GM18858 (cell line): ENCODE measurements around the gene BHLHE41.

Experiments
- ATAC-seq: cut with Tn5 transposase; IDR thresholded peaks from one replicate; pipeline ENCODE4 v1.9.1; 2021; ENCODE audit not compliant: unreplicated experiment

Gene BHLHE41

DNA sequence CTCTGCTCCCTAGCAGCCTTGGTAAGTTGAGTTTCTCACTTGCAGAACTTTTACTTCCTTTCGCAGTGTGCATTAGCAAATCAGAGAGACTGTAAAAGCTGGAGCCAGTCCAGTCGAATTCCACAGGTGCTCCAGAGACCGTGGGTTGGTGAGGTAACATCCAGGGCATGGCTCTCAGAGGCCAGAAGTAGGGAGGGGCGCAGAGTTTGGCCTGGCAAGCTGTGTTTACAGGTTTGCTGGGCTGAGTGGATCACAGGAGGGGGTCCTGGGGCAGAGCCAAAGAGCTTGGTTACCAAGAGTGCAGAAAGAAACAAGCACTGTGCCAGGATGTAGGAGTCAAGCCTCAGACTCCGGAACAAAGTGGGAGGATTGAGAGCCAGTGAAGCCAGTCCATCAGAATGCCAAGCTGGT lies 10.2 kb upstream of the BHLHE41 start:
- ATAC-seq: no peak

DNA sequence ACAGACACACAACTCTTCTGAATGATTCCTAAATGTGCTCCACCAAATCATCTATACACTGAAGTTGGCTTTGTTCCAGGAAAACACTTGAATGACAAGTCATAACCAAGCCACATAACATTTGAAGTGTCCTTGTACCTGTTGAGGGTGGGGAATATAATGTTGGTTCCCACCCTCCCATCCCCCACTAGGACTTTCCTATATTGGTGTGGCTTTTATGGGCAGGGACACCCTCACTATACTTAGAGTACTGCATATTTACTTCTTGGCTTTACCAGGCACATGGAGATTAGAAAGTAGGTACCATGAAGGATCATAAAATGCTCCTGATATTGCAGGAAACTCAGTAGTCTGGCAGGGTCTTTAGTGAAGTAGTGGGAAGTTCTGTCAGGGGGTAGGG lies 9.7 kb upstream of the BHLHE41 start:
- no peak for ATAC-seq

DNA sequence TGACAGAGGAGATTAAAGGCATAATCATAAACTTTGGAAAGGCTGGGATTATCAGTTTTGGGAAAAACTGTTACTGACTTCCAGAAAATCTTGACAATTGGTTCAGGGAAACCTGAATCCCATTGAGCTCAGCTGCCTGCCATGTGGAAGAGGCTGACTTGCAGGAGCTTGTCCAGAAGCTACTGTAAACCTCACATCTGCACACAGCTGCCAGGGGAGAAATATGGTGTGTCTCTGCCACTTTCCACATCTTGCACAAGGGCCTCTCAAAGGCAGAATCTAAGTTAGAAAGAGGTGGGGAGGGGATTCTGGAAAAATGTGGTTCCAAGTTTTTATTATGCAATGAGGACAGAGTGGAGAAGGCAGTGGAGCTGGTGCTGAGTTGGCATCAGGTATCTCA lies 8.7 kb upstream of the BHLHE41 start:
- no peak for ATAC-seq

DNA sequence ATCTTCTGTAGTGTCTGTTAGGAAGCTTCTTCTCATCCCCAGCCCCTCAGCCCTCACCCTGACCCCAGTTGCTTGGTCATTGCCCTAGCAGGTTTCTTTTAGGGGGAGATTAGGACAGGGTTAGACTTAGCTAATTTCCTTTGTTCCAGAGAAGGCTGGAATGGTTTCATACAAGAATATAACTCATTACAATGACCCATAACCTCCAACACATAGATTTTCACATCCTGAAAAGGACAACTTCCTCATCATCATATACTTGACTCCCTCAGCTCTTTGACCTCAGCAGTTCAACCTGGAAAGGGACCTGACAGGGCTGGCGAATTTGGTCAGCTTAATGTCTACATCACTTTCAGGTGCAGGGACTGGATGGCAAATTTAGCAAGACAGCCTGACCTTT lies 8.0 kb upstream of the BHLHE41 start:
- no peak for ATAC-seq

DNA sequence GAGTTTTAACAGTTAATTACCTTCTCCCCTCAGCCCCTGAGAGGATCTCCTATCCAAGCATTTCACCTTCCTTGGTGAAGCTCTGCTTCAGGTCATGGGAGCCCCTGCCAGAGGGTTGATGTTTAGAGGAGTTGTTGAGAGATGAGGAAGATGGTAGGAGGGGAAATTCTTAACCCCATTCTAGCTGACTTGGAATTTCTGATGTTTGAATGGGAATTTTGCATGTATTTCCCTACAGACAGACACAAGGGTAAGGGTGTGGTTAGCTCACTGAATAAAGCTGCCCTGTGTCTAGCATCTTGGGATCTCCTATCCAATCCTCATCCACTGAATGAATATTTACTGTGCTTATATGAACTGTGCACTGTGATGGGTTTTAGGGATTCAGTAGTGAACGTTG lies 7.1 kb upstream of the BHLHE41 start:
- no peak for ATAC-seq

DNA sequence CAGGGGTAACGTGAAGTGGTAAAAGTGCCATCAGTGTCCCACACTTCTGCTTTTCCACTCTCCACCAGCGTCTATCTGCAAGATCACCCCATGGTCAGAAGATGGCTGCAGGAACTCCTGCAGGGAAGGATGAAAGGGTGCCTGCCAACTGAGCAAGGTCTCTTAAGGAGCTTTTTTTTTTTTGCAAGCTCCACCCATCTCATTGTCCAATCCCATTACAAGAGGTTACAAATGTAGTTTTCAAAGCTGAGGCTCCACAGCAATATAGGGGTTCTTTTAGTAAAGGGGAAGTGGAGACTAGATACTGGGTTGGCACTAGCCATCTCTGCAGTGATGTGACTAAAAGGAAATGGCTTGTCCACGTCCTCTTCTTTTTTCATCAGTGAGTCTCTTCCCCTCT lies 5.9 kb upstream of the BHLHE41 start:
- ATAC-seq: no peak

DNA sequence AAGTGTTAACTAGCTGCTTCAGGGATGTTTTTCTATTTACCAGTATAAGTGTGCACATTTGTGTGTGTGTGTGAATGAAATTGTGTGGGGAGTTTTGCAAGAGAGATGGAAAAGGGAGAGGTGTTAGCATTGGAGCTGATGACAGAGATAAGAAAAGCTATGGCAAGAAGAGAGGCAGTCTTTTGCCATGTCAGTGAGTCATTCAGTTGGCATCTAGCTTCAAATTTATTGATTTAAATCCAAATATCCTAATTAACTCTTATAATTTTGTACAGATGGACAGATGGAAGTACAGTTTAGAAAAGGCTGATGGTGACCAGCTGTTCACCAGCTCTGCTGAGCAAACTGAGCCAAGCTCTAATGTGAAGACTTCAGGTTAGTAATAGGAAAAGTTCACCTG lies 3.3 kb upstream of the BHLHE41 start:
- no peak for ATAC-seq

DNA sequence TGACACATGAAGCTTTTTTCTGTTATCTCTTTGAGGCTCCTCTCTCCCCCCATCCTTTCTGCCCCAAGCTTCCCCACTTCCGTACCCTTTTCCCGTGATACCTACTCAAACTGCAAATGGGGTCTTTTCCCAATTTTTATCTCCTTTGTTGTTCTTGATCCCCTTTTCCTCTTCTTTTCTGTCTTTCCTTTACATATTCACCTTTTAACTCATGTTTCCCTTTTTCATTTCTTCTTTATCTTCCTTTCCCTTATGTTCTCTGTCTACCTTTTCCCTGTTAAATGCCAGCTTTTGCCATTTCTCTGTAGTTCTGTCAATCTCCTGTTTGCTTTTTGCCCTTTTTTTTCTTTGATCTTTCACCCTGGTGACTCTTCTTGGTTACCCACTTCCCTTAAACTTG lies 2.6 kb upstream of the BHLHE41 start:
- ATAC-seq: no peak

DNA sequence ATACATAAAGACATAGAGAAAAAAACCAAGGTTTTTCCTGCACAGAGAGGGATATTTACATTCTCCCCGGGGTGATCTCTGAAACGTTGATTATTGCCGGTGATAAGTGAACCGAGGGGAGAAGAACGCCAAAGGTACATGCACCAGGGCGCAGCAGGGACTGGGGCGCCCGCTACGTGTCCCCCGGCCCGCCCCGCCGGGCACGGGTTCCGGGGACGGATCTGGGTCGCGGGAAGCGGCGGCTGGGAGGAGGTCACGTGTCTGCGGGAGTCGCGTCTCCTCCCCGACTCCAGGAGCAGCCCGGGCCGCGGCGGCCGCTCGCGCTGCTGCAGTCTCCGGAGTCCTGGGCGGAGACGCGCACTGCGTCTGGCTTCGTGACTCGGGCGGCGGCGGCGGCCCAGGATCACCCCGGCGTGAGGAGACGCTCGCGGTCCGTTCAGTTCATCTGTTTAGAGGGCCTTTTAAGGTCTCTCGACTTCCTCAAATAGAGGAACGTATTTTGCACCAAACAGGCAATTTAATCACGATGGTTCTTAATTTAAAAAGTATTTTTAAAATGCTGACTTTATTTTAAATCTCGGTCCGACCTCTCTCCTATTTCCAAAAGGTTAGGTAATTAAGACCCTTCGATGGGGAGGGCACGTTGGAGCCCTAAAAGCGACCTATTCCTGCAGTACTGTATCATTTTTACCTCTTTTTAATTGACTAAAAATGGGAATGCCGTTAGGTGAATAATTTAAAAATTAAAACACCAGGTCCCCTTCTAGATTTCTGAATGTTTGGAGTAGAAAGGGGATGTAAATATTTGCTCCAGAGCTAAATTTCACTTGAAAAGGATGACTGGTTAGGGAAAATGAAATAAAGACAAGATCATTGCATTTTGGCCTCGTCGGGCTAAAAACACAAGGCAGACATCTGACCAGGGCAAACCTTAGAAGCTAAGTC lies 1.8 kb upstream of the BHLHE41 start:
- no peak for ATAC-seq

DNA sequence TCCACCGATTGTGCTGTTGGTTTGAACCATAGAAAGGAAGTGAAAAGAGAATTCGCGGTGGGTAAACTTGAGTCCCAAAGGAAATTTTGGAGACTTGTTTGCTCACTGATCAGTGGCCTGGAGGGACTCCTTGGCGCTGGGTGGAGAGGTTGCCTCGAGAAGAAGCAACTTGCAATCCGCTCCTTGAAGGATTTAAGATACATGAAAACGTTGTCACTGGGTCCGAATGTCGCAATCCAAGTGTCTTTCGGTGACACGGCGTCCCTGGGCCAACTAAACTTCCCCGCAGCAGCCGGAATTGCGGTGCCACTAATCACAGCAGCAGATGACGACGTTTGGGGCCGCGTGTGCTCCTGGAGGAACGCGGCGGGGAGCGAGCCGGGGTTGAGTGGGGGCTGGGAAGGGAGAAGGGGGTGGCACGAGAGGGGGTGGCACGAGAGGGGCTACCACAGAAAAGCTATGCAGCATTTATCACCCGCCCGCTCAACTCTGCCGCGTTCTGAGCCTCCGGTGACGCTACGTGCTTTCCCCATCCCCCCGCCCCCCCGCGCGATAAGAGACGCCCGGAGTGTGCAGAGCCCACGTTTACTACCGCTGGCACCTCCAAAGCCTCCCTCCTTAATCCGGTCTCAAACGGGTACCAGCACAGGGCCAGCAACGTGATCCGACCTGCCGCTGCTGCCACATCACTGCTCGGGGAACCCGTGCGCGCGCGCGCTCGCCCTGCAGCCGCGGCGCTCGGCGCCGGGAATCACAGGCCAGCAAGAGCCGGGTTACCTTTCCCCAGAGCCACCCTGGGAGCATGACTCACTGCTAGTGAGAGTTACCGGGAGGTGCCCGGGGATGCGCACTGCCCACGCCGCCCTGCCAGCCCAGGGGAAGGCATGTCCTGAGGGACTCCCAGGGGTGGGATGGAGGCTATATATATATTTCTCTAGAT lies 833 bp upstream of the BHLHE41 start:
- ATAC-seq: no peak

DNA sequence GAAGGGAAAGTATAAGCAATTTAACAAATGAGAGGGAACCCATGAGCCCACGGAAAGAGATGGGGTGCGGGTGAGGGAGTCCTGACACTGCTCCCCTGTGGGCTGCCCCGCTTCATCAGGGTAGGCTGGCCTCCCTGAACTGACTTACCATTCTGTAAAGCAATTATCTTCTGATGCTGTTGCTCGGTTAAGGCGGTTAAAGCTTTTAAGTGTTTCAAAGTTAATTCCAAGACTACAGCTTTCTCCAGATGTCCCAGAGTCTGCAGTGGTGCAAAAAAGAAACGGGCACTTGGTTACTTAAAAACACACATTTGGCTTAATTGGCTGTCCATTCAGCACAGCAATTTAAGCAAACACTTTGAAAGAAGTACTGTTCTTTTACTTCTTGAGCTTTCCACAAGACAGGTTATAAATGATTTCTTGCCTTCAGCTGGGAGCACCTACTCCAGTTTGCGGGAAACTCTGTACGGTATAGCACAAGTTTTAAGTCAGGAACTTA lies 1.3 kb downstream of the BHLHE41 start:
- no peak for ATAC-seq

DNA sequence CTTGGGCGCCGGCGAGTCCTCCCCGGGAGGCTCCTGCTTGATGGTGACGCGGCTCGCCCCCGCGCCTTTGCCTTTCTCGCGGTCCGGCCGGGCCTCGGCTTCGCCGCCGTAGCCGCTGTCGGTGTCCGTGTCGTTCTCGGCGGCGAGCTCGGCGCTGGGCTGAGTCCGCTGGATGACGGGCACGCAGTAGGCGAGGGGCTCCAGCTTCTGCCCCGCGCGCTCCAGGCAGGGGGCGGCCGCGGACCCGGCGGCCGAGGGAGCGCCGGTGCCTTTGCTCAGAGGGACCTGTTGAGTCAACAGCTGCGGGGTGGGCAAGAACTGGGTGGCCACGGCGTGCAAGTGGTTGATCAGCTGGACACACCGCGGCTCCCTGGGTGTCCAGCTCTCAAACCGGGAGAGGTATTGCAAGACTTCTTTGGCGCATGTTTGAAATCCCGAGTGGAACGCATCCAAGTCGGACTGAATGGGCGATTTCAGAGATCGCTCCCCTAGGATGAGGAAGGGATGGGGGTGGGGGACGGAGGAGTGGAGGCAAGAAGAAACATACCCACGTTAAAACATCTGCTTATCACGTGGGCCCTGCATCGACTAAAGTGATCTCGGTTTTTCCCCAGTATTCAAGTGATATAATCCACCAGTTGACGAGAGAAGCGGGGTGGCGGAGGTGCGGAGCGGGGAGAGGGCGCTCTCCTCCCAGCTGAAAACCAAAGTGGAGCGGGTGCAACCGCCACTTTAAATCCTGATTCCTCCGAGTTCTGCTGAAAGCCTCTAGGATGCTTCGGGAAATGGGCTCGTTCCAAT lies 2.0 kb downstream of the BHLHE41 start:
- no peak for ATAC-seq

DNA sequence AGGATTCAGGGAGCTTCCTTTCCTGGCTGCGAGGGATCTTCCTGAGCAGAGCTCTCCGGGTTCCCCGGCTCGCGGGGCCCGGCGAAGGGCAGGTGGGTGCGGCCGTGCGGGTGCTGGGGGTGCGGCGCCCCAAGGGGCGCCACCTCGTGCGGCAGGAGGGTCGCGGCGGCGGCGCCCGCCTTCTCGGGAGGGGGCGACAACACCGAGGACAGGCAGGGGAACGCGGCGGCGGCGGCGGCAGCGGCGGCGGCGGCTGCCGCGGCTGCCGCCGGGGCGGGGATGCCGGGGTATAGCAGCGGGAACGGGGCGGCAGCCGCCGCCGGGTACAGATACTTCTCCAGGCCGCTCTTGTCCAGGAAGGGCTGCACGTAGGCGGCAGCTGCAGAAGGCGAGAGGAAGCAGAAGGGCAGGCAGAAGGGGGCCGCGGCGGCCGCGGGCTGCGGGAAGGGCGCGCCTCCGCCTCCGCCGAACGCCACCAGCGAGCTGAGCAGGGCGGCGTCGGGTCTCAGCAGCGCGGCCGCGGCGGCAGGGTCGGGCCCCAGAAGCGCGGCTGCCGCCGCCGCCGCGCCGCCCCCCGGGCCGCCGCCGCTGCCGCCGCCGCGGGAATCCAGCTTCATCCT lies 2.7 kb downstream of the BHLHE41 start:
- ATAC-seq: no peak

DNA sequence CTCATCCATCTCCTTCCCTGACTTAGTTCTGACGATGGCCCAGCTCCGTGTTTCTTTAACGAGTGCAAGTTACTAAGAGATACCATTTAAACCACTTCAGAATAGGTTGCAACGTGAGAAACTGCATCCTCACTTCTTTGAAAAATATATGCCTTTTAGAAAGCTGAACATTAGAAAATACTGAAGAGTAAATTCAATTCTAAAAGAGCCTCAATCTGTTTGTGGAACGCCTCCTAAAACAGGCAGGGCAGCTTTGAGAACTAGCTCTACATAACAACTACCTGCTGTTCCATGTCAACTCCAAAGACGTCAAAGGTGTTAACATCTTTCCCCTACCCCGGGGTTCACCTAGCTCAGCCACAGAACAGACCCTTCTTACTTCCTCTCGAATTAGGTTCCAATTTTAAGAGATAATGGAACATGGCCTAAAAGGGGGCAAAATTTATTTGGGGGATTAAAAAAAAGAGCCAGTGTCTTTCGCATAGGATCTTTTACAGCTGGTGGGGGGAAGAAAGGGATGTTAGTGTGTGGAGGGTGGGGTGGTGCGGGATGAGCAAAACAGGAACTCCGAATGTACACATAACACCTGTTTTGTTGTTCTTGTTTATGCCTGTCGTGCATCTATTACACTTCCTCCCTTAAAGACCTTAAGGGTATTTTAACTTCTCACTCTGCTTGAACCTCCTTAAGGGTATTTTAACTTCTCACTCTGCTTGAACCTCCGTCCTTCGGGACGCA lies 3.3 kb downstream of the BHLHE41 start:
- no peak for ATAC-seq

DNA sequence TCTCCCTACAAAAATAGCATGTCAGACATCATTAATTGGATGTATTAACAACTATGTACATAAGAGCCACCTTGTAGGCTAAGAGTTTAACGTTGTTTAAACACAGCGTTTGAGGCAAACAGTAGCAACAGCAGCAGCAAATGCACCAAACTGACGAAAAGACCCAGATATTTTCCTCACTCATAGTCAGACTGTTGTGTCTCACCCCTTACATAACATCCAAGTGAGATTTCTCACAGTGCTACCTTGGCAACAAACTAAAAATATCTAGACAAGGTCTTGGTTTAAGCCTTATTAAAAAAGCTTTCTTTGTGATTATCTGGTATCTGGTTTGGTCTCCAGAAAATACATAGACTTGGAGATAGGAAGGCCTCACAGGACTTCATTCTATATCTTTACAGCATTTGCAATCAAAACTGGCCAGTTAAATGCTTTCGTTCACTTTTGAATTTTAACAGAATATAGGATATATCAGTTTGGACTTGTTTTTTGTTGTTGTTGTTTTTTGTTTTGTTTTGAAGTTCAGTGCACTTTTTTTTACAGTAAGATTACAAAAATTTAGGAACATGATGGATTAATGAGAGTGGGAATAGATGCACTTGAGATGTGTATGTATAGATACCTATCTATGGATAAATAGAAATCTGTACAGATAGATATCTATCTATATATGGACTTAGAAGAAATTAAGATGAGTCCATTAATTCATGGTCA lies 4.1 kb downstream of the BHLHE41 start:
- no peak for ATAC-seq

DNA sequence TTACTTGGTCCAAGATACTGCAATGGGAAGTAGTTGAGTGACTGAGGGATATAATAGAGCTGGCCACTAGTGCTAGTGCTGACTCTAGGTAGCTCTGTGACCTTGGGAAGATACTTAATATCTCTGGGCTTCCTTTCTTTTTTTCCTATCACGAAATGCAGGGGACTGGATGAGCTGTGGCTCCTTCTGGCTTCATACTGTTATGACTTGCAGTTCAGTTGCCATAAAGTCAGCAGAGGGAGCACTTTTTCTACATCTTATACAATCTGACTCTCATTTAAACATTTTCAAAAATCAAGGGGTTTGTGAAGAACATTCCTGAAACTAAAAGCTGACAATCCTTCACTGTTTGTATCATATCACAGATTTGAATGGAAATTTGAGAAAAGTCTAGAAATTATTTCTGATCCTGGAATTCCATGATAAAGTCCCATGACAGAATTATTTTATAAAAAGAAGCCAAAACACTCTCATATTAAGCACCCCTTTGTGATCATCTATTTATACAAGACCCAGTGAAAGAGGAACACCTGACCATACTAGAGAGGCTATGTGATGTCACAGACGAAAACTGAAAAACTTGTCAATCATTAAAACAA lies 5.3 kb downstream of the BHLHE41 start:
- no peak for ATAC-seq

DNA sequence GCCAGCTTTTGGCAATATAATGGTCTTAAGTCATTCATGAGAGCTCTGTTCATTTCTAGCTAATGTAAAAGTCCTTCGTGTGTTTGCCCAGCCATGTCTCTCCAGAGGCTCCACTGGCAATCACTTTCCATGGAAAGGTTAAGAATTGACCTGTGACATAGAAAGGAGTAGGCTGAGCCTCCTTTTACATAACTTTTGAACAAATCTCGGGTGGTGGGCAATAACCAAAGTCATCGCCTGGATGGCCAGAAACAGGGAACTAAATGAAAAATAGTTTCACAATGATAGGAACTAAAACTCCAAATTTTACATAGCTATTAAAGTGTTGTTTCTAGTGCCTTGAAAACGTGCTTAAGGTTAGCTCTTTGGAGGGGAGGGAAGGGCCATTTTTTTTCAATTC lies 6.5 kb downstream of the BHLHE41 start:
- ATAC-seq: no peak

DNA sequence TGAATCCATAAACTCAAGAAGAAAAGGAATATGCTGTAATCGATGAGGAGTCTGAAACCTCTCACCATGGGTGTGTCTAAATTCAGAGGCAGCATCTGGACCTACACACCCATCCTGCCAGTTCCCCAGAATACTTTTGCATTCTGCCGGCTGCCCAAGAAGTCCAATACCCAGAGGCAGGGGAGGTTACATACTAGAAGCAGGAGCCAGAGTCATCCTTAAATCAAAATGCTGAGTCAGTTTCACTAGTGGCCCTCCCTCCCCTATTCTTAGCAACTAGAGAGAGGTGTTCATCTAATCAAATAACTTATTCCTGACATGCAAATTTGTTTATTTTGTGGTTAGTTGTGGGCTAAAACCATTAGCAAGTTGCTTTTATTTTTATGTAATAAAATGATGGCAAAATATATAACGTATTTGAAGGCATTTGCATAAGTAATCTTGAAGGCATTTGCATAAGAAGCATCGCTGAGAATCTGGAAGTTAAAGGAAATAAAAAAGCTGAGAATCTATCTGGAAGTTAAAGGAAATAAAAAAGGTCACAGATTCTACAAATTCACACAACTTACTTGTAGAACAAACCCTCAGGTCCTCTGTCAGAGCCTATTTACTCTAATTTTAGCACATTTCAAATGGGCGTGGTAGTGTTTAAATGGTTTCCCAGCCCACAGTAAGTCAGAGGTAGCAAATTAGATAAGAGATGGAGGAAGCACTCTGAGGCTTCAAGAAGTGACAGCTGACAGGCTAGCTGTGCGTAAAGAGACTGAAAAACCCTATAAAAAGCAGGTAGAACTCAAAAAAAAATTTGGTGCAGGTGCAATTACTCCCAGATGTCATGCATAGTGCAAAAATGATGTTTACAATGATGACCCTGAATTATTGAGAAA lies 7.8 kb downstream of the BHLHE41 start:
- ATAC-seq: no peak
